ENCODE data around the gene ACP3.

DNA sequence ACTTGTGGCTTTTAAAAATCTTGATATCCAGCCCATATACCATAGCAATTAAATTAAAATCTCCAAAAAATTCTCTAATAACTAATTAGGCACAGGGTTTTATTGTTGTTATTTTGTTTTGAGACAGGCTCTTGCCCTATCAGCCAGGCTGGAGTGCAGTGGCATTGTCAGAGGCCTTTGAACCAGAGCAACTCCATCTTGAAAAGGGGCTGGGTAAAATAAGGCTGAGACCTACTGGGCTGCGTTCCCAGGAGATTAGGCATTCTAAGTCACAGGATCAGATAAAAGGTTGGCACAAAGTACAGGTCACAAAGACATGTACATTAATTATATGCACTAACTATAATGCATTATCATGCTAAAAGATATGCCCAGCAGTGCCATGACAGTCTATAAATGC is 31.2 kb upstream of the ACP3 start:
- TF ChIP-seq CTCF (IDR thresholded peaks at IDR 0.05; ENCODE audit: low read depth, low read length, missing input control) (no peak), RAD21 (IDR thresholded peaks at IDR 0.05) (no peak)
